ENCODE measurements around the gene ANKRD39. TPM values are rescaled to one million over a fixed set of nuclear protein-coding genes. Genes with fewer than 3 reads are reported as not detected.

Gene ANKRD39
- total and polyA plus RNA-seq, 2 donors (not counting 1 experiment from before 2014, with no cell fraction given): 14.8 to 19.3 TPM

GRCh38 chr2:96819876-96820511 lies 37.8 kb downstream of the ANKRD39 start:
- Histone ChIP-seq H3K36me3 (replicated peaks in 1 of 2; ENCODE audit: control extremely low read depth in 1 of 2, control insufficient read depth in 1 of 2, extremely low read depth in 1 of 2, insufficient read depth in 2 of 2, low read length in 1 of 2) (peaks cover 0 to 35% of the 10 kb centered on the region in 2 experiments), H3K27ac (ENCODE audit: low read length in 2 of 2) (no peak overlapping the region), H3K4me3 (ENCODE audit: control extremely low read depth in 1 of 5, extremely low read depth in 1 of 5, insufficient read depth in 1 of 5, low read depth in 2 of 5, low read length in 4 of 5) (no peak overlapping the region), H4K20me1 (ENCODE audit: control insufficient read depth, insufficient read depth, low read length, poor library complexity, severe bottlenecking) (peaks cover 77% of the 10 kb centered on the region), H3K27me3 (replicated peaks in 1 of 4; ENCODE audit: control extremely low read depth in 1 of 4, control insufficient read depth in 3 of 4, insufficient read depth in 4 of 4, low read length in 3 of 4) (no peaks in the 10 kb centered on the region), H3K9me3 (ENCODE audit: control extremely low read depth in 1 of 3, control insufficient read depth in 2 of 3, insufficient read depth in 1 of 3, low read length in 2 of 3) (no peaks in the 10 kb centered on the region), H3K9ac (ENCODE audit: low read length) (no peak overlapping the region), H3K79me2 (ENCODE audit: control insufficient read depth, insufficient read depth, low read length) (peaks cover 66% of the 10 kb centered on the region), H2AFZ (ENCODE audit: insufficient read depth, low read depth, low read length, poor library complexity, severe bottlenecking) (no peak overlapping the region), H3K4me1 (ENCODE audit: control insufficient read depth in 2 of 2, insufficient read depth in 2 of 2, low read length in 2 of 2) (peaks cover 34 to 36% of the 10 kb centered on the region in 2 donors), H3K4me2 (replicated peaks; ENCODE audit: low read depth, low read length, poor library complexity, severe bottlenecking) (peak overlapping the region; percentile 47)
- intact Hi-C loops (cut with micrococcal nuclease): loop anchor here (5.0 kb wide), 2 partner anchors 283 to 483 kb away; partner anchors contain the start of genes ARID5A and NCAPH
- ATAC-seq (ENCODE audit: low read depth) (no peak), DNase-seq (no peak)
- POLR2A ChIA-PET: interaction anchor here (0.6 kb wide), 1 partner anchor 25 kb away, joined by 4 read pairs; no protein-coding TSS in a partner anchor
- H3K27me3 Mint-ChIP-seq: no peaks in the 10 kb centered on the region
- peak overlapping the region; percentile 55 for H3K4me3 Mint-ChIP-seq
- CTCF ChIA-PET: interaction anchor here (0.6 to 1.4 kb wide), 2 partner anchors 41 to 141 kb away, joined by 3 read pairs; no protein-coding TSS in a partner anchor
- 98% methylated on average over 9 of the region's 12 CpGs for WGBS (ENCODE audit: insufficient coverage)
- peaks cover 59% of the 10 kb centered on the region for H3K4me1 Mint-ChIP-seq
- H3K27ac Mint-ChIP-seq: peak overlapping the region; percentile 8
- H3K9me3 Mint-ChIP-seq (ENCODE audit: insufficient read depth): no peaks in the 10 kb centered on the region
- no peak for TF ChIP-seq EZH2 (IDR thresholded peaks at IDR 0.05; ENCODE audit: borderline replicate concordance, insufficient read depth, low read depth, low read length, poor library complexity, severe bottlenecking)
- no peak for TF ChIP-seq CTCF (IDR thresholded peaks at IDR 0.05)

Data from B cell (primary cell).